Lower leg skin (tissue), 3 donors: ENCODE data around the gene GSE1.

Experiments
- CTCF ChIP-seq, 3 donors: fragments of 450-650 bp; IDR thresholded peaks; one replicate each; pipeline ENCODE4 v1.5.1; 2016; ENCODE audit warnings: antibody characterized with exemption in 3 of 3, mild to moderate bottlenecking in 3 of 3, moderate library complexity in 2 of 3
- POLR2A ChIP-seq, 2 donors: fragments of 450-650 bp; IDR thresholded peaks; one replicate each; pipeline ENCODE4 v1.6.1; 2016 to 2017; ENCODE audit warnings: antibody characterized with exemption in 2 of 2, mild to moderate bottlenecking in 1 of 2, moderate library complexity in 1 of 2

GRCh38 chr16:85690469-85691064, 77.4 kb downstream of the GSE1 start:
- no peak for TF ChIP-seq CTCF (IDR thresholded peaks at IDR 0.05)
- no peak for TF ChIP-seq POLR2A (IDR thresholded peaks at IDR 0.05)
